K562 (cell line): ENCODE data around the gene PITPNB.

ENCODE experiments used
- EZH2 ChIP-seq: IDR thresholded peaks from 2 replicates; pipeline ENCODE4 v1.6.1; 2012; ENCODE audit warnings: low read depth, mild to moderate bottlenecking, inconsistent platforms, low read length, borderline replicate concordance
- HDAC1 ChIP-seq, 2 experiments: fragments of 450-650 bp; IDR thresholded peaks; 2 replicates each; pipeline ENCODE4 v1.6.1; 2016 to 2017; ENCODE audit warnings: inconsistent platforms in 1 of 2, mild to moderate bottlenecking in 1 of 2, moderate library complexity in 1 of 2
- JUN ChIP-seq, 2 experiments: sonication (generic) in 1 of 2; formaldehyde crosslinking in 1 of 2; IDR thresholded peaks; 2 replicates each; pipeline versions ENCODE4 v1.6.1 to v1.8.0; 2012 to 2022; ENCODE audit warnings: borderline replicate concordance in 2 of 2, mild to moderate bottlenecking in 2 of 2, improper control_type of control experiment in 1 of 2, low read depth in 1 of 2, low read length in 1 of 2, missing genetic modification reagents in 1 of 2
- POLR2A ChIP-seq: fragments of 450-650 bp; conservative IDR thresholded peaks from 2 replicates; pipeline ENCODE4 v1.6.1; 2016
- TF ChIP-seq, protein P1 (sequence below): sonication (generic); formaldehyde crosslinking; IDR thresholded peaks from 2 replicates; pipeline ENCODE4 v1.8.1; 2023; ENCODE audit warnings: mild to moderate bottlenecking, missing genetic modification reagents

DNA sequence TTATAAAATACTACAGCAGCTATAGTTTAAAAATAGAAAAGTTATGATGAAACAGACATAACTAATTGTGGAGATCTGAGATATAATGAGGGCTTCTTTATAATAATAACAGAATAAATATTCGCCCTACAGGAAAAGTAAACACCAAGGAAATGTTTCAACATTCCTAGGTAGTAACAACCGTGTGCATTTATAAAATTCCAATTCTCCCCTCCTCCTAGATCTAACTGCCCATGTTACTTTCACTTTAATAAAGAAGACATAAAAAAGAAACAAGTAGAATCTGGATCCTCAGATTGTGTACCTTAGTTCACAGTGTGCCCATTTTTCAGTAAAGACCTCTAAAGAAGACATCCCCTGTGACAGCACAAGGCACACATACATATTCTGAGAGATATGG lies 59.7 kb downstream of the PITPNB start:
- TF ChIP-seq, protein P1, sequence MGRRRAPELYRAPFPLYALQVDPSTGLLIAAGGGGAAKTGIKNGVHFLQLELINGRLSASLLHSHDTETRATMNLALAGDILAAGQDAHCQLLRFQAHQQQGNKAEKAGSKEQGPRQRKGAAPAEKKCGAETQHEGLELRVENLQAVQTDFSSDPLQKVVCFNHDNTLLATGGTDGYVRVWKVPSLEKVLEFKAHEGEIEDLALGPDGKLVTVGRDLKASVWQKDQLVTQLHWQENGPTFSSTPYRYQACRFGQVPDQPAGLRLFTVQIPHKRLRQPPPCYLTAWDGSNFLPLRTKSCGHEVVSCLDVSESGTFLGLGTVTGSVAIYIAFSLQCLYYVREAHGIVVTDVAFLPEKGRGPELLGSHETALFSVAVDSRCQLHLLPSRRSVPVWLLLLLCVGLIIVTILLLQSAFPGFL, result no peak
- TF ChIP-seq HDAC1 (IDR thresholded peaks at IDR 0.05), result no peak
- no peak for TF ChIP-seq POLR2A
- no peak for TF ChIP-seq JUN (IDR thresholded peaks at IDR 0.05; ENCODE audit: borderline replicate concordance, low read depth, low read length)
- no peak for TF ChIP-seq JUN (CRISPR knock-in tag; IDR thresholded peaks at IDR 0.05; ENCODE audit: borderline replicate concordance)
- no peak for TF ChIP-seq EZH2
